HUDEP-2 (cell line): ENCODE measurements around the gene KDM2B.

Source experiments
- DNase-seq, 76 experiments: peaks; one replicate each; lab custom pipeline; 2025; ENCODE audit not compliant: unreplicated experiment in 76 of 76; lab: John Stamatoyannopoulos, UW

Gene KDM2B

DNA sequence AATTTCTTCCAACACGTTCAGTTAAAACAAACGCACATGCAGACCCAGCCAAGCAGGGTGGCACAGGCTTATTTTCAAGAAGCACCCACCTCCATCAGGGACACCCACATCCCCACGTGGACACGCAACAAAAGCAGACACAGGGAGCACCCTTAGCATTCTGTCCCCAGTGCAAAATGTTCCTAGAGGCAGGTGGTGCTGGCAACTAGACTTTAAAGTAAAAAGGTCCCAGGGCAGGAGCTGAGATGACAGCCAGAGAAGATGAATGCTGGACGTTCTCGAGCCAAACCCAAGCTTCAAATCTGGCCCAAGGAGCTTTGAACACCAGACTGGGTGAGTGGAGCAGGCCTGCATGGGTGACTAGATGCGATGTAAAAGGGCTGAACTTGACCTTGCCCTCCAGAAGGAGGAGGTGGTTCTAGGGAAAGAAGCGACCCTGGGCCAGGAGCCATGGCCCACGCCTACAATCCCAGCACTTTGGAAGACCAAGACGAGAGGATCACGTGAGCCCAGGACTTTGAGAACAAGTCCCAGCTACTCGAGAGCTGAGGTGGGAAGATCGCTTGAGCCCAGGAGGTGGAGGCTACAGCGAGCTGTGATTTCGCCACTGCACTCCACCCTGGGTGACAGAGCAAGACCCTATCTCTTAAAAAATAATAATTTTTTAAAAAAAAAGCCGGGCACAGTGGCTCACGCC lies 47.3 kb downstream of the KDM2B start:
- no peak for DNase-seq

DNA sequence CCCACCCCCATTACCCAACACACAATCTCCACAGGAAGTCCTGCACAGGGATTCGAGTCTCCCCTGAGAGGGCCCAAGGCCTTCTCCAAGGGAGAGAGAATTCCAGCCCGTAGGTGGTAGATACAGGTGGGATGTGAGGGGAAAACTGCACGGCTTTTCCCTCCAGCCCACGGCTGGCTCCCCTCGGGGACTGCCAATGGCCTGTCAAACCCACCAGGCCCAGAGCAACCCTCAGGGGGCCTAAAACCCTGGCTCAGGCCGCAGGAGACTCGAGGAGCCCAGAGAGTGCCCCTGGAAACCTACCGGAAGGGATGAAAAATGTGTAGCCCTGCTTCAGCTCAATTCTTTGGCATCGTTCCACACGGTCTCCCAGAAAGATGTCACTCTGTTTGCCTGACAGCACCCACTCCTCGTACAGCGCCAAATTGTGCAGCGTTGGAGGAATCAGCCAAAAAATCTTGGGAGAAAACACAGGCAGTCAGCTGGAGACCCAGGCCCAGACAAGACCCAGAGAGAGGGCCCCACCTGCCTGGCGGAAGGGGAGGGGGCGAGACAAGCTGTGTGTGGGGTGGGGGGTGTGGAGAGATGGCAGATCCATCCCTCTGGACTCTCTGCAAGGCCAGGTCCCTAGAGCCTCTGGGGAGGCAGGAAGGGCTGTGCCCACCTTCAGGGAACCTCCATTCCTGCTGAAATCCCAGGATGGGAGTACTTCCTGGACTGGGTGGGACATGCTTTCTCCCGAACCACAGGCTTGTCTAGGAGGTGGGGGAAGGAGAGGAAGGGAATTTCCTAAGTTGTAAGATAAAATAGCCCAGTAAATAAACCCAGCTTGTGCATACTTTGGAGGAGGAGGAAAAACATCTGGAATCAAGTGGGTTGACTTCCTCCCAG lies 48.1 kb downstream of the KDM2B start:
- no peak for DNase-seq

DNA sequence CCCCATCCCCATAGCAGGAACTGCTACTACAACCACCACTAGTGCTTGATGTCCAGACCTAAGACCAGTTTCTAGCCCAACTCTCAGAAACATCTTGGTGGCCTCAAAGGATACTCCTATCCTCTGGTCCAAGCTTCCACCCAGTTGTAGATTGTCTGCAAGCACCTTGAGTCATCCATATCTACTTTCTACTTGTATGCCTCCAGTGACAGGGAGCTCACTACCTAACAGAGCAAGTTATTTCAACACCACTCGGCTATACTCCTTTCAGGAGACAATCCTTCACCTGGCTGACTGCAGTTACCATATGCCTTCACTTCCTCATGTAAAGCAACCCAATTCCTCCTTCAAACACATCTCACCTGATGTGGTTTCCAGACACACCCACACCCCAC lies 49.5 kb downstream of the KDM2B start:
- DNase-seq = no peak

DNA sequence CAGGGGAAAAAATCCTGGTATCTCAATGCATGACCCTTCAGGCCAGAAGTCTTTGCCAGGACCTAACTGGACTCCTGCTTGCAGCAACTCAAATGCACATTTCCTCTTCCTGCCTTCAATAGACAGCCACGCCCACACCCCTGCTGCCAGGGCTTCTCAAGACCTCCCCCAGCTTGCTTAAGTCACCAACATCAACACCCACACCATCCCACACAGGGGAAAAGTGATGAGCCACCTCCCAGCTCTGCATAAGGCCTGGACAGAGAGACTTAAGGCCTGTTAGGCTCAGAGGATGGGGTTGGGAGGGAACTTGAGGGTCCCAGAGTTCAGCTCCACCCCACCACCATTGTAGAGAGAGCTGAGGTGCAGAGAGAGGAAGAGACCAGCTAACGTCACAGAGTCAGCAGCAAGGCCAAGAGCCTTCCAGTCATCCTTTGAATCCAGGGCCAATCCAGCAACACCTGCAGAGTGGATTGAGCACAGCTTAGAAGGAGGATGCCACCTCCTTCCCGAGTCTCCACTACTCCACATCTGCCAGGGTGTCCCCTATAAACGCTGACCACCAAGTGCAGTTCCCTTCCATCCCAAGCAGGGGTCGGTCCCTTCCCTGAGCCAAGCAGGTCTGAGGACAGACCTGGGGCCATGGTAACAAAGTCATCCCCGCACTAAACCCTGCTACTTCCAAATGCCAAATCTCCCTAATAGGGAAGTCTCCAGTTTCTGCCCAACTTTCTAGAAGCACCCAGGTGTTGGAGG lies 50.0 kb downstream of the KDM2B start:
- peak in 61 of 76 experiments; percentile 6 to 73 (median 52) for DNase-seq

DNA sequence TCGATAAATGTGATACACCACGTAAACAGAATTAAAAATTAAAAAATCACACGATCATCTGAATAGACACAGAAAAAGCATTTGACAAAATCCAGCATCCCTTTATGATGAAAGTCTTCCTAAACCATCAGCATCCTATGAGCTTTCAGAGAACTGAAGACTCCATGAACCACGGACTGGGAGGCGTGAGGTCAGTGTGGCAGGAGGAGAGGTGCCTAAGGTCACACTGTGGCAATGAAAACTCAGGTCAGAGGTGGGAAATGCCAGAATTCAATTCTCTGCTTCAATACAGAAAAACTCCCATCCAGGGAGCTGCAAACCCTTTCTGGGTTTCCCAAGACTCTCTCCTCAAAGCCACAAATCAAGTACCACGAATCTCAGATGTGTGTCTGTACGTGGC lies 51.6 kb downstream of the KDM2B start:
- DNase-seq = no peak

DNA sequence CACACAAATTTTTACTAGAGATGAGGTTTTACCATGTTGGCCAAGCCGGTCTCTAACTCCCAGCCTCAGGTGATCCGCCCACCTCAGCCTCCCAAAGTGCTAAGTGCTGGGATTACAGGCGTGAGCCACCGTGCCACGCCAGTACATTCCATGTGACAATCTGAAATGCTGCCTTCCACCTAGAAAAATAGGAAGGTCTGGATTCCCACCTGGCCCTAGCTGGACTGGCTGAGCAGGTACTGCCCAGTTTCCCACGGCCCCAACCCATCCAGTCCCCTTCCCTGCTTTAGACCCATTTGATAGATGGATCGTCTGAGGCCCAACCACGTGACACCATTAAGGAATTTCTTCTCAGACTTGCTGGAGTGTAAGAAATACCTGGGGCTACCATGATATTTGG lies 55.4 kb downstream of the KDM2B start:
- DNase-seq = no peak

DNA sequence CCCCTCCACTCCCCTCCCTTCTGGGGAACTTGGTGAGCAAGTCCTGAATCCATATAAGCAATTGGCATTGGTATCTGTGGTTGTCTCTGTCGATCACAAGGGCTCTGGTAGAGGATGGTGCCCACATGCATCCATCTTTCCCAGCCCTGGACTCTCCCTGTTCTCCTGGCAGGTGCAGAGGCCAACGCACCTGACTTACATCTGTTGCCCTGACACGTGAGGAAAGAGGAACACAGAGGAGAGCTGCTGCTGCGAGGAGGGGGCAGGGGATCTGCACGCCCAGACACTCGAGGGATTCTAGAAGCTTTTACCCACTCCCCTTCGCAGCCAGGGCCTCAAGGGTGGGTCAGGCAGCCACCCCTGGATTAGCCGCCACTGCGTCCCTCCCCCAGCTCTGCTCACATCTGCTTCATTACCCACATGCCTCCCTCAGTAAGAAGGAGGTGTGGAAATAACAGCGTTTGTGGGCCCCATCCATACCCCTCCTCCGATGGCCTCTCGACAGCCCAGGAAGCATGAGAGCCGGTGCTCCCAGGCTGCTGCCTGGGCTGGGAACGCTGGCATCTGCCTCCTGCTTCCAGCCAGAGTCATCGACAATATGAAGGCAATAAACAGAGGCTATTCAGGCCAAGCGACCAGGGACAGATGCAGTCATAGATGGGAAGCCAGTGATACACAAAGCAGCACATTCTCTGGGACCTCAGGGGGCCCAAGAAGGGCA lies 56.5 kb downstream of the KDM2B start:
- no peak for DNase-seq

DNA sequence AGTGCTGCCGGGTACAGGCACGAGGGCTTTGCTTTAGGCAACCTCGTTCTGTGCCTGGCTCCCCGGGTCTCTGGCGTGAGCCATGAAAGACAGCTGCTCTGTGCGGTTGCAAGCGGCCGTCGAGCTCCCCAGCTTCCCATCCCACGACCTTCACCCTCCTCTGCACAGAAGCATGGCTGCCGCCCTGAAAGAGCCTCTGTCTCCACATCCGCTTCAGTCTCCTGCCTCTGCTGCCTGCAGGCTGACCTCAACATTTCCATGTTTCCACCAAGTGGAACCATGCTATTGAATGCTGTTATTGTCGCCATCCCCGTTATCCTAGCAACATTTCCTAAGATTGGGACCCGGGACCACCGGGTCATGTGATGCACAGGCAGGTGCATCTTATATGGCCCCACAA lies 57.1 kb downstream of the KDM2B start:
- no peak for DNase-seq

DNA sequence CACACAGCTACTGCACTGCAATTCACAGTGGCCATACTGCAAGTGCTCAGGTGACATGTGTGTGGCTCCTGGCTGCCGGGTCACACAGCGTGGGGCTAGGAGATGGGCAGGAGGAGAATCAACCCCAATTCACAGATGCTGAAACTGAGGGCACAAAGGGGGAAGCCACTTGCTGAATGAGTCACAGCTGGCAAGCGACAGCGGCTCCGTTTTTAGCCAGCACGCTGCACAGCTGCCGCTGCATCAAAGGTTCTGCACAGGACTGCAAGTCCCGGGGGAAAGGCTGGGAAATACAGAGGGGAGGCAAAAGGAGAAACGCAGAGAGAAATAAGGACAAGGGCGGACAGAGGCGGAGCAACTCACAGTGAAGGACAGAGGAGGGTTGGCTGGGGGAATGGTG lies 57.9 kb downstream of the KDM2B start:
- DNase-seq = no peak

DNA sequence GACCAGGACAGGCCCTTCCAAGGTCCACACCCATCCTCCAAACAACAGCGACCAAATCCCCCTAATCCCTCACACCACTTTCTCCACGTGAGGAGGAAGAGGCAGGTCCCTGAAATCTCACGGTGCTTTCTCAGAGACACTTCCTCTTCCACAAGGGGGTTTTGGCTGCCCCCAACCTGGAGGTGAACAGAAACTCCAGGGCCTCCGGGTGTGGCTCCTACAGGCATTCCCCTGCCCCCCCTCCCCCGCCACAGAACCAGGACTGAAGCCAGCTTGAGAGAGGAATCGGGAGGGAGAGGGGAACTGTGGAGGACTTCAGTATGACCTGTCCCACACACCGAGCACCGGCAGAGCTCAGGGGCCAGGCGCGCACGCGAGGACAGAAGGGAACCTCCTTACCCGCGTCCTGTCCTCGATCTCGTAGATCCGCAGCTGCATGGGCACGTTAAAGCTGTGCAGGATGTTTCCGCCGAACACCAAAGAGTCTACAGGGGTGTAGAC lies 60.2 kb downstream of the KDM2B start:
- DNase-seq = no peak

DNA sequence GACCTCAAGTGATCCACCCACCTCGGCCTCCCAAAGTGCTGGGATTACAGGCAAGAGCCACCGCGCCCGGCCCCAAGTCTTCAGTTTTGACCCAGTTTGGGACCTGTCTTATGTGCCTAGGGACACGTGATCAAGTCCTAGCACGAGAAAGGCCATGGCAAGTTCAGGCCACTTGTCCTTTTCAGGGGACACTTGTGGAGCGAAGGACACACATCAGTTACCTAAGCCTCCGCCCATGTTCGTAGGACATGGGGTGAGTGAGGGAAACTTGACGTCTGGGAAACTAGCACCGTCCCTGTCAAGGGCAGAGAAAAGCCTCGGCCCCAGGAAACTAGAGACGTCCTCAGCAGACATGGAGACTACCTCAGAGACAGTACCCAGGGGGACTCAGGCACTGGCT lies 60.7 kb downstream of the KDM2B start:
- no peak for DNase-seq

DNA sequence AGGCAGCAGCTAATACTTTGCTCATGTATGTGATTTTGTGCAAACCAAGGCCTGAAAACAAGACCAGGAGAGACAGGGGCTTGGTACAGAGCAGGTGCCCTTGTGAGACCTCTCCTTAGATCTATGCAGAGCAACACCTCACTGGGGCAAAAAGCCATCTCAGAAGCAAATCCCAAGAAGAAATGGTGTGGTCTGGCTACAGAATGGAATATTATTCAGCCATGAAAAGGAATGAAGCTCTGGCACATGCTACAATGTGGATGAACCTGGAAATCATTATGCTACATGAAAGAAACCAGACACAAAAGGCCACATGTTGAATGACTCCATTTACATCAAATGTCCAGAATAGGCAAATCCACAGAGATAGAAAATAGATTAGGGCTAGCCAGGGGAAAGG lies 61.6 kb downstream of the KDM2B start:
- no peak for DNase-seq

DNA sequence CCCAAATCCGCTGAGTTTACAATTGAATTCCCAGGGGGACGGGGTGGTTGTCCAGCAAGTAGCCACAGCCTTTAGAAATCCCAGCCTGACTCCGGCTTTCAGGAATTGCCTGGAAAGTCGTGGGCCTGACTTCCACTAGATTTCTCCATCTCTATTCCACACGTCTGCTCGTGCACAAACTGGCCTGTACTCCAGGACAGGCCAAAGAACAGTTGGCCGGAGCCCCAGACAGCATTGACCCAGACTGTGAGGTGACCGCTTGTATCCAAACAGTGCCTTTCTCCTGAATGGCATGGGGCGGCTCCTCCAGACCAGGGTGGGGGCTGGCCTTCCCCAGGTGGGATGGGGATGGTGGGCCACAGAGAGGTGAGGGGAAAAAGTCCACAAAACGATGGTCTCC lies 62.2 kb downstream of the KDM2B start:
- DNase-seq = no peak

DNA sequence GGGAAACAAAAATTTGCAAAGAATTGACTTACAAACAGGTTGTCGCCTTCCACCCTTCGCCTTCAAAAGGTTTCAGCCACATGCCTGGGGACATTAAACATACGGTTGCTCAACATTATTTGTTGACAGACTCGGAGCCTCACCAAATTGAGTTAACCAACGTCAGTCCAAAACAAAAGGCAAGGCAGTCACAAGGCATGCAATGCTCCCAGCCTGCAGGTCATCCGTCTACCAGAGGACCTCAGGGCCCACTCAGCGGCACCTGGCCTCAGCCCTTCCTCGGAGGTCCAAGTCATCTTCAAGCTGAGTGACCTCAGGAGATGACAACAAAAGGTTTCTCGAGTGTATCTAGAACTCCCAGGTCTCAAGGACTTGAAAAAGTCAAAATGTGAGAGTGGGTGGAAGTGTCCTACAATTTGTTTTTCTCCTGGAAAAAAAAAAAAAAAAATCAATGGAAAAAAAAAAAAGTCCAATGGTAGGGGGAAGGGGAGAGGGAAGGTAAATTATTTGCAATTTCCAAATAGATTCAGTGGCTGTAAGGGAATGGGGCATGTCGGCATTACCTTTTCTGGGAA lies 64.3 kb downstream of the KDM2B start:
- no peak for DNase-seq

DNA sequence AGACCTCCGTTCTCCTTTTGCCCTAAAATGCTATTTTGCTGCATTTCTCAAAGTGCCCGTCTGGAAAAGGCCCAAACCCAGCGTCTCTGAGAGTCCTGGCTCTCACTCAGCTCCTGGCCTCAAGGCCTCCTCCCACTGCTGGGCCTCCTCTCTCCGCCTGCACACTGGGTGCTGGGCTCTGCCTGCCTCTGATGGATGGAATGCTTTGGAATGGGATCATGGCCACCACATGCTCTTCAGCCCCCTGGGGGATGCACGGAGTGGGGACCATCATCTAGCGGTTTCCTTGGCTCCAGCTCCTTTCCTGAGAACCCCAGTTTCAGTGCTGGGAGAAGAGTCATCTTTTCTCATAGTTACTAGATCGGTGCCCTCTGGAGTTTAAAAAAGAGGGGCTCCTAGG lies 65.2 kb downstream of the KDM2B start:
- no peak for DNase-seq

DNA sequence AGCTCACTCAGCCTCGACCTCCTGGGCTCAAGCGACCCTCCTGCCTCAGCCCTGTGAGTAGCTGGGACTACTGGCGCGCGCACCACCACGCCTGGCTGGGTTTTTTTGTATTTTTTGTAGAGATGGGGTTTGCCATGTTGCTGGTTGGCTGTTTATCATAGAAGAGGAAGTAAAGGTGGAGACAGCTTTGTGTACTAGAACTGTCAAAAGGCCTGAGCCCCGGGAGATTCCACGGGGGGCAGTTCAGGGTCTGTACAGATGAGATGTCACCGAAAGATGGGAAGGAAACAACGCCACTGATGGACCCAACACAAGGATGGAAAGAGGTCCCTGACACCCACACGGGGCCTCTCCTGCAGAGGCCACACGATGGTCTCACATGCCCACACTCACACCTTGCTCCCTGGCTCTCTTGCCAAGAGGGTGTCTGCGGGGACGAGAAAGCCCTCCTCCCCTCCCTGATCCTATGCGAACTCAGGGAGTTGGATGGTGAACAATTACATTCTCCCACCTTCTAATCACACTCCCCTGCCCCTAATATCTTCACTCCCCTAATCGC lies 66.6 kb downstream of the KDM2B start:
- DNase-seq = no peak

DNA sequence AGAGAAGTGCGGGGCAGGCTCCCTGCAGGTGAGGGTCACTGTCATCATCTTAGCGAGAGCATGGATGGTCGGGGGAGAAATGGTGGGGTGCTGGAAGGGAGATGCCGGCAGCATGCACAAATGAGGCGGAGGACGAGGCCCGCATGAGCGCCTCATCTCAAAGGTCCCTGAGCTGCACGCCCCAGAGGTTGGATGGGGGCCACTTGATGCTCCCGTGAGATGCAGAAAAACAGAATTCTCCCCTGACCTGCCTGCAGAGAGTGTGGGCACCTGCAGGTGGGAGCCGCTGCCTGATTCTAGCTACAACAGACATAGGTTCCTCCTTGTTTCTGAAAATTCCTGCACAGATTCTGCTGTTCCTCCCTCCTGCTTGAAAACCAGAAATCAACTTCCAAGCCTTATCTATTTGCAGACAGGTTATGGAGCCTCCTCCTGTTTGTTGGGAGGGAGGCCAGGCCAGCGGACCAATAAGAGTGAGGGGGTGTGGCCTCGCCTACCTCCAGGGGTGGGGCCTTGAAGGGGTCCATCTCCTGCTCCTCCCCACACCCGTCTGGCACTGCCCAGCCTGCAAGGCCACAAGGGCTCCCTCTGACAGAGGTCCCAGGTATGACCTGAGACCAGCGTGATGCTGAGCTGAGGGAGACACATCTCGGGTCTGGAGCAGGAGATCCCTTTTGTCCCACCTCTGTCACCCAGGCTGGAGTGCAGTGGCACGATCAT lies 67.2 kb downstream of the KDM2B start:
- peak in 48 of 76 experiments; percentile 5 to 62 (median 30) for DNase-seq

DNA sequence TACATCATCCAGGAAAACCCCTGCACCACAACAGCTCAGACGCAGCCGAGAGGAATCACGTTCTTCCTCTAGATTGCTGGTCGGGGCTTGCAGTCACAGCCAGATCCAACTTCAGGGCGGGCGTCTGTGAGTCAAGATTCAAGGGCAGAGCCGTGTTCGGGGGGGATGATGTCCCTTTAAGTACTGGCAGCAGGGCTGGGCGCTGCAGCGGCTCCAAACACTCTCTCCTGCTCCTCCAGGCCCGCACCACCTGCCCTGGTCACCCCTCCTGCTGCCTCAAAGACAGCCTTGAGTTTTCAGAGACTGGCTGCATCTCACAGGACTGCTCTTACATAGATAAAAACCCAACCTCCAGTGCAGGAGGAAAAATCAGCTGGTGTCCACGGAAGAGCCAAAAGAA lies 68.3 kb downstream of the KDM2B start:
- no peak for DNase-seq

DNA sequence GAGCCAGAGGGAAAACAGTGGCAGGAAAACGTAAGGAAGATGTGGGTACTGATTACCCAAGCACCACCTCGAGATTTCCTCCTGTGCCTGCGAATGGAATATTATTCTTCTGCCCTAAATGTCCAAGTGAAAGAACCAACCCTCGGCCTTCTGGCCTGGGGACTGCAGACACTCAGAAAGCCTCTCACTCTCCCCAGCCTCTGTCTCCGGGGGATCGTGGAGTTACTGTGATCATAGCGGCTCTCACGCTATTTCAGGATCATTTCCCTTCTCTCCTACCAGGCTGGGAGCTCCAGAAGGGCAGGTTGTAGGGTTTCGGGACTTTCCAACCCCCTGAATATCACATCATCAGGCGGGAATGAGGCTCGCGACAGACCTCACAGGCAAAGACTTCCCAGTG lies 68.9 kb downstream of the KDM2B start:
- DNase-seq = no peak
